ENCODE measurements around the gene PLXNB1.

DNA sequence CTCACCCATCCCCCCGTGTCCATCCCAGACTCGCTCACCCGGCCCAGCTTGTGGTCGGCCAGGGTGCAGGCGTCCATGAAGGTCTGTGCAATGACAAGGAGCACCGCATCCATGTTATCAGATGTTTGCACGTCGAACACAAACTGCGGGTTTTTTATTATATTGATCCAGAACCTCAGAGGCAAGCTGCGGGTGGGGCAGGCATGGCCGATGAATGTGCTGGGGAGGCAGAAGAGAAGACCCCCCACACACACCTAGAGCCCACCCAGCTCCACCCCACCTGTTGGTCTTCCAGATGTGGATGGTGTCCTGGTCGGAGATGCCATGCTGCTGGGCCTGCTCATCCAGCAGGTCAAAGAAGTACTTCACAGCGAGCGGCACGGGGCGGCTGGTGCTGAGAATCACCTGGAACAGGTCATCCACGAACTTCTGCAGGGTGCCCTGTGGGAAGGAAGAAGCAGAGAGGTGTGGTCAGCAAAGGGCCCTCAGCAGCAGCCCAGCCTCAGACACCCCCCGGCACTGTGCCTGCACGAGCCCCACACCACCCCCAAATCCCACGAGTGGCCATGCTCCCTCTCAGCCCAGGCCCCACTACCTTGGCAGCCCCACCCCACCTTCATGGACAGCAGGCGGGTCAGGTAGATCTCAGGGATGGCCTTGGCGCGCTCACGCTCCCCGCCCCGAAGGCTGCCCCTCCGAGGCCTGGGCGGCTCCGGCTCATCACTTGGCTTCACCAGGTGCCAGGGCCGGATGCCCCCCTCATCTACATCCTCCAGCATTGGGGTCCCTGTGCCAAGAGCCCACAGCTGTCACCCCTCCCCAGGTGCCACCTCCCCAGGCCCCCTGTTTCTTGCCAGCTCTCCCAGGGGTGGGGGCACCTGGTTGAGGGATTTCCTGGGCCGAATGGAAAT lies 20.3 kb downstream of the PLXNB1 start:
- TF ChIP-seq POLR2A (IDR thresholded peaks at IDR 0.05) (no peak), POLR2AphosphoS5 (IDR thresholded peaks at IDR 0.05) (no peak)
- TF ChIP-seq, protein P1, sequence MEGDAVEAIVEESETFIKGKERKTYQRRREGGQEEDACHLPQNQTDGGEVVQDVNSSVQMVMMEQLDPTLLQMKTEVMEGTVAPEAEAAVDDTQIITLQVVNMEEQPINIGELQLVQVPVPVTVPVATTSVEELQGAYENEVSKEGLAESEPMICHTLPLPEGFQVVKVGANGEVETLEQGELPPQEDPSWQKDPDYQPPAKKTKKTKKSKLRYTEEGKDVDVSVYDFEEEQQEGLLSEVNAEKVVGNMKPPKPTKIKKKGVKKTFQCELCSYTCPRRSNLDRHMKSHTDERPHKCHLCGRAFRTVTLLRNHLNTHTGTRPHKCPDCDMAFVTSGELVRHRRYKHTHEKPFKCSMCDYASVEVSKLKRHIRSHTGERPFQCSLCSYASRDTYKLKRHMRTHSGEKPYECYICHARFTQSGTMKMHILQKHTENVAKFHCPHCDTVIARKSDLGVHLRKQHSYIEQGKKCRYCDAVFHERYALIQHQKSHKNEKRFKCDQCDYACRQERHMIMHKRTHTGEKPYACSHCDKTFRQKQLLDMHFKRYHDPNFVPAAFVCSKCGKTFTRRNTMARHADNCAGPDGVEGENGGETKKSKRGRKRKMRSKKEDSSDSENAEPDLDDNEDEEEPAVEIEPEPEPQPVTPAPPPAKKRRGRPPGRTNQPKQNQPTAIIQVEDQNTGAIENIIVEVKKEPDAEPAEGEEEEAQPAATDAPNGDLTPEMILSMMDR (IDR thresholded peaks at IDR 0.05): no peak
